Measurements from ENCODE around the gene LRRC8B. TPM values are rescaled to one million over a fixed set of nuclear protein-coding genes. Genes with fewer than 3 reads are reported as not detected.

The LRRC8B gene
- total RNA-seq, 1 donor from 2014 or later, result 2.5 TPM

DNA sequence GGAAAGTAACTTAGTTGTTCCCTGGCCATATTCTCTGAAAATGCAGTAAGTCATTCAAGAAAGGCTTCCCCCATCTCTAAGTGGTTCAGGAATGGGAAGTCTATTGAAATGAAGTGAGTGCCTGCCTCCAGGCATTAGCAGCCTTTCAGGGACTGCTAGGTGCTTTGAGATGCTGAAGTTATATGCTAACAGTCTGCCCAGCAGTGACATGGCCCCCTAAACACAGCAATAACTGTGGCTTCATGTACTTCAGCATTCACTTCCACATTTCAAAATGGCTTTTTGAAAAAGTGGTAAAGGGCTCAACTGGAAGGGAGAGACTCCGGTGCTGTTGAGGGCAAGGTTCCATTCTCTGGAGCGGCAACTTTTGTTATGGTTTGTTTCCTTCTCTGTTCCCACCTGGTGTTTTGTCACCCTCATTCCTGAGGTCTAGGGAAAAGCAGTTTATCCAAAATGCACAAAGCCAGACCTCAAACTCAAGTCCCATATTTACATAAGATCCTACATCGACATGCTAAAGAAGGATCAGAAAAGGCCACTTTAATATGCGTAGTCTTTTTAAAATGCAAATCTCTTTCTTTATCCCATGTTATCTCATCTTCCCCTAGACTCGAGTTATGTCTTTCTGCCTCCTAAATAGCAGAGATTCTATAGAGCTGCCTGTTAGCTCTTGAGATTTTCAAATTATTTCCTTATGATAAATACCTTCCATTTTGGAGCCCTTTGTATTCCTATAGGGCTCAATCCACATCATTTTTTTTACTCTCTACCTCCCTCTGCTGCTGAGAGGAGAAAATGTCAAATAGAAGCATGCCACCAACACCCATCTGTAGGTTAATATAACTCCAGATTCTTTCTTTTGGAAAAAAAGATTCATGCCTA lies 74.1 kb downstream of the LRRC8B start:
- peak; percentile 77 for ATAC-seq (ENCODE audit: poor library complexity)
- intact Hi-C loops (cut with DNase I), result loop anchor here (2.0 to 10.0 kb wide), 3 partner anchors 74 to 164 kb away; partner anchors contain the start of gene LRRC8B
- no peak for DNase-seq

DNA sequence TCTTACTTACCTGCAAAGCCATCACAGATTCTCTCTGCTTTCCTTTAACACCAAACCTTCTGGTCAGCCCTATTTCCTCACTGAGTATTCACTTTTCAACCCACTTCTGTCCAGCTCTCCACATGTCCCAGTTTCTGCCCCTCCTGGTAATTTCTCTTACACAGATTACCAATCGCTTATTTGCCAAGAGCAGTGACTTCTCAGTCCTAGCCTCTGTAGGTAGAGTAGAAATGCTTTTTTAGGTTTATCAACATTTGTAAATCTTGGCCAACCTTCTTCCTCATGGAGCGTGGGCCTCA lies 74.7 kb downstream of the LRRC8B start:
- DNase-seq, result no peak
- intact Hi-C loops (cut with DNase I), result loop anchor here (2.0 to 10.0 kb wide), 3 partner anchors 74 to 164 kb away; partner anchors contain the start of gene LRRC8B

DNA sequence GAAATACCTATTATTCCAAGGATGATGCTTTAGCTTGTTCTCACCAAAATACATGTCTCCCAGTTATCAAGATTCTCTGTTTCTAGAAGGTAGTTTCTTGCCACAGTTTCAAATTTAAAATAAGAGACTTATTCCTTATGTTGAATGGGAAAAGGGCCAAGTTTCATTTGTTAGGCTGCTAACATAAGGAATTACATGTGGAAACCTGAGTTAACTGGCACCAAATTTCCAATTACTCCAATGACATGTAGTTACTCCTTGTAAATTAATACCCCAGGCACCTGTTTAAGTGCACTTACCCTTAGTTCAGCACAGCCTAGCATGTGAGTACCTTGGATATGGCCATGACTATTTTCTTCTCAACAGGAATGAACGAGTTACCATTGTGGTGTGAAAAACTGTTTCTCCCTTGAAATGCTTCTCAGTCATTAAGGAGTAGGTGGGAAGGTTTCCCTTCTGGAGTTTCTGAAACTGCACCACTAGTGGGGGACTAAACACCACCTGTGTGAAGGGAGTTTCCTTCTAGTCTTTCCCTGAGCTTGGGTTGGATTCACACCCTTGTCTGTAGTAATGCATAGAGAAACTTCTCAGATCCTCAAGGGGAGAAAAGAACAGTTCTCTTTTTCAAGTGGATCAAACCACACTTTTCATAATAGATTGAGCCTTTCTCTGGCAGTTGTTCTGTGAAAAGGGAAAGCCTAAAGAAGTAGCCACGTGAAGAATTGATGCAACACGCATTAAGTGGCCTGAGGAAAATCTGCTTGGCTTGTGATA lies 76.0 kb downstream of the LRRC8B start:
- DNase-seq (no peak), ATAC-seq (ENCODE audit: poor library complexity) (no peak)
- intact Hi-C loops (cut with DNase I), result no loop called here

More for the DNA sequence above, 74.7 kb downstream of the LRRC8B start:
- ATAC-seq (ENCODE audit: poor library complexity), result no peak

DNA sequence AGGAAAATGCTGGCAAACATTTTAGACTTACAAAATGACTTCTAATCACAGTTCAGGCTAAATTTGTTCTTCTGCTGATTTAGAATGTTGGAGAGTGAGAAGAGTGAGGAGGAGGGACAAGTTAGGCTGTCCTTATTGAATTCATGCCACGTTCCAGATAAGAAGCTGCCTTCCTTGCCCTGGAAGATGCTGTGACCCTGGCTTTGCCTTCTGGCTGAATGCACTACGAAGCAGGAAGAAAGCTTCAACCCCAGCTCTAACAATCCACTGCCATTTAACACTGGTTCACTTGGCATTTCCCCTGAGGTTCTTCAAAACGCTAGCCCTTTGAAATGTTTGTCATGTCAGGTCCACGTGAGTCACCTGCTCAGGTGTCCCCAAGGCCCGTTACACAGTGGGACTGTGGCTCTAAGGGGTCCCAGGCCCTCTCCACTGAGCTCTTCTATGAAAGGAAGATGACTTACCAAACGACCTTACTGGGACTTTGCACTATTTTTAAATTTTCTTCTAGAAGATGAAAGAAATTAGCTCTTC lies 78.3 kb downstream of the LRRC8B start:
- intact Hi-C loops (cut with DNase I), result no loop called here
- no peak for DNase-seq
- no peak for ATAC-seq (ENCODE audit: poor library complexity)

DNA sequence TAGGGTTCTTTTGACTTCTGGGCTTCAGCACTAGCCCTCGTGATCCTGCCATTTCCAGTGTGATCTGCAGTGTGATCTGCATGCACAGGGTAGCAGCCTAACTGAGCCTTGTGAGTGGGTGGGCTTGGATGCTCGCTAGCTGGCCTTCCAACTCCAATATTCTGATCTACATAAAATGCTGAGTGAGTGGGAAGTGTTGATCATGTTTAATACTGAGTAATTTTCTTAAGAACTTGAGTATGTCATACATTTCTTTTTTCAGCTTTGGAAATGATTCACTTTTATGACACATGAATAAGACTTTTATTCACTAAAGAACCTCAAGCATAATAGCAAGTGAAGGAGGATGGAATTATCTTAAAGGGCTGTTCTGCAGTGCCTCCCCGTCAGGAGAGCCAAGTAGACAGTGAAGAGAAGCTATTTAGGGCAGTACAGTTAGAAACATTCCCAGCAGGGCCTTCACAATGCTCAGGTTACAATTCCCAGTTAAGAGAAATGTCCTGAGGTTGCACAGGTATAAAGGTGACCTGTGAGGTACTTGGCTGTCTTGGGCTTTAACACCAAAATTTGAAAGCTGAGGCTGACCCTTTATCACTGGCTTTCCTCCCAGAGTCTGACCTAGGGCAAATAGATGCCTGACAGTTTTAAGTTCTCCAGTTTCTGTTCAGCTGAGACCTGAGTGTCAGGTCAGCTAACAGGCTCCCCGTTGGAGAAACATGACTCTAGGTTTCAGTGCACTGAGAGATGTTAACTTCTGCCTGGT lies 79.2 kb downstream of the LRRC8B start:
- intact Hi-C loops (cut with DNase I), result no loop called here
- ATAC-seq (ENCODE audit: poor library complexity) (no peak), DNase-seq (no peak)

DNA sequence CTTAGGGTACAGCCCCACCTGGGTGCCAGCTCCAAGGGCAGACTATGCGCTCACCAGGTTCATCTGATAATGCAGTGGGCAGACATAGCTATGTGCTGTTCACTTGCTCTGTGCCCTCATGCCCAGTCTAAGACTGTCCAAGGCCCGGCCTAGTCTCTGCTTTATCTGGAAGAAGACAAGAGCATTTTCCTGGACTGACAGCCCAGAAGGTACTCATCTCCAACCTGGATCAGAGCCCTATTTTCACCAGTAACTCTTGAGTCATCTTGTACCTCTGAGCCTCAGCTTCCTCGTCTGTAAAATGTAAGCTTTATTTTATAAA lies 79.7 kb downstream of the LRRC8B start:
- DNase-seq (no peak), ATAC-seq (ENCODE audit: poor library complexity) (no peak)
- intact Hi-C loops (cut with DNase I), result no loop called here

DNA sequence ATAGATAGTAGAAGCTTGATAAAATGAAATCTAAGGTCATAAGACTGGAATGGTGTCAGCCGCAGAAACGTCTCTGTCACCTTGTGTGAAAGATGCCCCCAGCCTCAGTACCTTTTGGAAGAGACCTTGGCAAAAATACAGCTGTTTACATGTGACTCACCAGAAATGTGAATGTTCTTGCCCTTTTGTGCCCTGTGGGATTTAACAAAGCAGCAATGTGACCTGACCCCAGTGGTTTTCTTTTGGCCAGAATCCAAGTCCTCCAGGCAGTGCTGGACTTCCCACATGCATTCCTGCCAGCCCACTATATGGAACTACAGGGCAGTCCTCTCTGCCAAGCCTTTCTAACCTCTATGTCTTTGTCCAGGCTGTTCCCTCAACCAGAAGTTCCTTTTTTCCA lies 81.1 kb downstream of the LRRC8B start:
- DNase-seq, result no peak
- intact Hi-C loops (cut with DNase I), result no loop called here
- no peak for ATAC-seq (ENCODE audit: poor library complexity)

DNA sequence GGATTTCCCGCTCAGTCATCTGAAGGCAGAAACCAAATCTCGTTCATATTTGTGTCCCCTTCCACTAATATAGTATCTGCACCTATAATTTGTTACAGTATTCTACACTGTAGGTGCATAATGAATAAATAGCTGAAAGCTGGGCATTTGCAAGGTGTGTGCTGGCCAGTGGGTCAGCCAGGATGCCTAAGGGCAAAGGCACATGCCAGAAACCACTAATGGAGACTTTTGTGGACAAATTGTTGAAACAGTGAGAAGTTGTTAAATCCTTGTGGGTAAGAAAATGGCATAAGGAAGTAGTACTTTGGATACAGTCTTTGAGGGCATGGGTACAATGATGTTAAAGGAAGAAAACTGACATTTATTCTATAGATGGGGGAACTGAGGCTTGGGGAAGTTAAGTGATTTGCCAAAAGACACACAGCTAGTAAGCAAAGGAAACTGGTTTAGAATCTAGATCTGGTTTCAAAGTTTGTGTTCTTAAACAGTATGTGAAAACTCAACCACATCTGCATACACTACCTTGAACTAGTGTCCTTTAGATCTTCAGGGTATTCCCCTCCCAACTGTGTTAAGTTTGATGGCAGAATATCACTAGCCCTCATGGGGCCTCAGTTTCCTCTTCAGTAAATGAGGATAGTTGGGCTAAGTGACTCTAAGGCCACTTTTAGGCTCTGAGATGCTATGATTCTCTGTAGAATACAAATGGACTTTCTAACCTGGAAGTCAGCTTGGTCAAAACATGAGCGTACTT lies 81.8 kb downstream of the LRRC8B start:
- intact Hi-C loops (cut with DNase I), result no loop called here
- DNase-seq (no peak), ATAC-seq (ENCODE audit: poor library complexity) (no peak)

DNA sequence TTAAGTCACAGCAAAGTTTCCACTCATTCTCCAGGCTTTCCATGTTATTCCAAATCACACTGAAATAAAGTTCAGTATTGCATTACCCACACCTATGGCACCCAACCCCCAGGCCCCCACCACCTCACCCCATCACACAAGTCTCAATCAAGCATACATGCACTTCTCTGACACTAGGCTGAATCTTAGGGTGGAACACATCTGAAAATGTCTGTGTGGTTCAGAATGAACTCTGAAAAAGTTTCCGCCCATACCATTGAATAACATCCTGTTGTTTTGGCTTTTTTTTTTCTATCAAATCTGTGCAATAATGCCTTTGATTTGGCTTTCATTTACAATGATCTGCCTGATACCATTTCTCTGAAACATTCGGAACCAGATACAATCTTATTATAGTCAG lies 82.5 kb downstream of the LRRC8B start:
- intact Hi-C loops (cut with DNase I), result no loop called here
- no peak for DNase-seq
- no peak for ATAC-seq (ENCODE audit: poor library complexity)

DNA sequence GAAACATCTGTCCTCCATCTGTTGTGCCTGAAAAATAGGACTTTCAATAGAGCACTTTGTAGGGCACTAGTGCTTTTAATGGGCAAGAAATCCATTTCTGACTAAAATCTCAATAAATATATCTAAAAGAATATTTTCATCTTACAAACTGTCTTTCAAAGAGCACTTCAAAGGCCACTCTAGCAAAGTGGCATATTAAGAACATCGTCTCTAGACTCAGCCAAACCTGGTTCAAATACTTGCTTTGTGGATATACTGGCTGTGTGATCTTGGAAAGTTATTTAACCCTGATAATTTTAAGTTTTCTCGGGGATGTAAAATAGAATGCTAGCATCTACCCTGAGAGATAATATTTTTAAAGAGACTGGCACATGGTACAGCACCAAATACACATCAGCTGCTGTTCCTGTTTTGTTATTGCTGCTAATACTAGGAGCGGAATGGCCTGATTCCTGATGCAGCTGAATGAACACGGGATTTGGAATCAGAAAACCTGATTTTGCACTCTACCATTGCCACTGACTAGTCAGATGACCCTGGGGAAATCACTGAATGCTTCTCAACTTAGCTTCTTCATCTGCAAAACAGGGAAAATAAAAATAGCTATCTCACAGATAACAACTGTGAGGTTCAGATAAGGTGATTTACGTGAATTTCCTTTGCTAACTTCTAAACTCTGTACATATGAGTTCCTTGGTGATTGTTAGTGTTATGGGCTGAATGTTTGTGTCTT lies 83.1 kb downstream of the LRRC8B start:
- intact Hi-C loops (cut with DNase I), result no loop called here
- ATAC-seq (ENCODE audit: poor library complexity), result no peak
- DNase-seq, result no peak

DNA sequence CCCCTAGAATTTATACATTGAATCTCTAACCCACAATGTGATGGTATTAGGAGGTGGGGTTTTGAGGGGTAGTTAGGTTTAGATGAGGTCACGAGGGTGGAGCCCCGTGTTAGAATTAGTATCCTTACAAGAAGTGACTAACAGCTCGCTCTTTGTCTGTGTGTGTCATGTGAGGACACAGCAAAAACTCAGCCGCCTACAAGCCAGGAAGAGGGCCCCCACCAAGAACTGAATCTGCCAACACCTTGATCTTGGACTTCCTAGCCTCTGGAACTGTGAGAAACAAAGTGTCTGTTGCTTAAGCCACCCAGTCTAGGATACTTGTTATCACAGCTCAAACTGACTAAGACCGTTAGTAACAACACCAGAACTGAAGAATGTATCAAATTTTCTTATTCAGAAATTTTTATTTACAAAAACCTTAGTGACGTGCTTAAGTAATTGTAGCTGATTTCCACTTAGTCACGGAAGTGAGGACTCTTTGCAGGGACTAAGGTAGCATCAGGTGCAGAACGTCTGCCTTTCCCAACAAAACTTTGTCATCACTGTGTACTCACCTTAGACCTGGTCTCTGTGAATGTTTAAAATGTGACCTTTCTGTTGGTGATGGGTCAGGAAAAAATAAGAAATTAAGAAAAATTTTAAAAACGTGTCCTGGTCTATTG lies 83.8 kb downstream of the LRRC8B start:
- ATAC-seq (ENCODE audit: poor library complexity), result peak; percentile 64
- intact Hi-C loops (cut with DNase I), result no loop called here
- peak; percentile 41 for DNase-seq

DNA sequence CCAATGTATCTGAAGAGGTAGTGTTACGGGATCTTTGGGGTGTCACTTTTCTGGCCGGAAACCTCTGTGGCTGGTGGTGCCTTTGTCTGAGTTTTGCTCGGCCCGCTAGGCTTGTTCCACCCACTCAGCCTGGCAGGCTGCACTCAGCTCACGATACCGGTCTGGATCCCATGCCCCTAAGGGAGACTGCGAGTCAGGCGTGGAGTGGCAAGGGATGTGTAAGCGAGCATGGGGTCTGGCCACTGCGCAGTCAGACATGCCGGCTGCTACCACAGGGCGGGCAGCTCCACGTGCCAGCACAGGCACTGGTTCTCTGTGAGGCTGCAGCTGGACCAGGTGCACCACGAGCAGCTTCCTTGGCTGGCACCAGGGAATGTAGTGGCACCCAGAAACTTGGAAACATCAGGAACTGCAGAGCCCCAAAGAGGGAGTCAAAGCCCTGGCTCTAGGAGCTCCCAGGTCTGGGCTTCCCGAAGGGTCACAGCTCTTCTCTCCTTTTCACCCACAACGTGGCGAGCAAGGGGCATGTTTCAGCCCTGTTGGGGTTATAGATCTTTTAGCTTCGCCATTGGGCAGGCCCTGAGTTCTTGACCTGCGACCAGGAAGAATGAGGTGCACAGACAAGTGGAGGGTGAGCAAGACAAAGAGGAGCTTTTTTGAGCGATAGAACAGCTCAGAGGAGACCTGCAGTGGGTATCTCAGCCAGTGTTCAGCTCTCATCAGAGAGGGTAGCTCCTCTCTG lies 84.5 kb downstream of the LRRC8B start:
- no peak for ATAC-seq (ENCODE audit: poor library complexity)

DNA sequence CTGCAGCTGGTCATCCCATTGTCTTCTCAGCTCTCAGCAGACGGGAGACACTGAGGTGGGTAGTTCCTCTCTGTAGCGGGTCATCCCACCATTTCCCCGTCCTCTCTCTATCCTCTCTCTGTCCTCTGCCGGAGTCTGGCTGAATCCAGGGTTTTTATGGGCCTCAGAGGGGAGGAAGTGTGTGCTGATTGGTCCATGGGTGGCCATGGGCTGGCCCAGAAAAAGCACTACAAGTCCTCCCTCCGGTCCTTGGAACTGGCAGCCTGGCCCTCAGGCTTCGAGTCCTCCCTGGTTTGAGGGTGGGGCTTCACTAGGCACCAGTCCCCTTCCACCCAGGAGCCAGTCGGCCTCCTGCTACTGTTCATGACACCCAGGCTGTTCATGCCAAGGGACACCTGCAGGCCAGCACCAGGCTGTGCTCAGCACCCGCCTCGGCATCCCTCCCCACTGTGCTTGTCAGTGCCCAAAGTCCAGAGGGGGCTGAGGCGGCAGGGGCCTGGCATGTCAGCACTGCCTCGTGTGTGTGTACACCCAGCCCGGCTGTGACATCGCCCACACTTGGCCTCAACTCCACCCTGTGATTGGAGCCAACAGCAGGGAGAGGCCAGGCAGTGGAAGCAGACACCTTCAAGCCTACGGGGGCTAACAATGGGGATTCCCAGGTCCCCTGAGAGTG lies 85.3 kb downstream of the LRRC8B start:
- ATAC-seq (ENCODE audit: poor library complexity), result peak; percentile 34
- peak; percentile 52 for DNase-seq
- intact Hi-C loops (cut with DNase I), result no loop called here

More for the DNA sequence above, 84.5 kb downstream of the LRRC8B start:
- peak; percentile 43 for DNase-seq
- intact Hi-C loops (cut with DNase I), result no loop called here

DNA sequence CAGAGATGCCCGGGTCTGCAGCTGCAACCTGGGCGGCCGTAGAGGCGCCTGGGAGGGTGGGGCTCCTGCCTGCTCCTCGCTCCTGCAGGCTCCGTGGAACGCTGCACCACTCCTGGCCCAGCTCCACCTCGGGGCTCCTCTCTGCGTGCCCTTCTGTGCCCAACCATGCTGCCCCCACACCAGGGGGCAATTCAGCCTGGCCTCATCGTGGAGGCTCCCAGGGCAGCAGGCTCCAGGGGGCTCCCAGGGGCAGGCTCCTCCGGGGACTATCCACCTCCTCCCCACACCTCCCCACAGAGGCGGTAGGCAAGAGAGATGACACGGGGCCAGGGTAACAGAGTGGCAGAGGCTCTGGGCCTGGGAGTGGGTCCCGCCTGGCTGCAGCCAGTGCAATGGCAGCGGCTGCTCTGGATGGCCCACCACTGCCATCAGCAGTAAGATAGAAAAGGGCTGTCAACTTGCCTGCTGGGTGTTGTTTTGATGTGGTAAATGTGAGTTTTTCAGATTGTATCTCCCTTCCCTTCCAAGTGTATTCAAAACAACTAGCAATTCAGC lies 85.9 kb downstream of the LRRC8B start:
- intact Hi-C loops (cut with DNase I), result no loop called here
- DNase-seq (no peak), ATAC-seq (ENCODE audit: poor library complexity) (no peak)

DNA sequence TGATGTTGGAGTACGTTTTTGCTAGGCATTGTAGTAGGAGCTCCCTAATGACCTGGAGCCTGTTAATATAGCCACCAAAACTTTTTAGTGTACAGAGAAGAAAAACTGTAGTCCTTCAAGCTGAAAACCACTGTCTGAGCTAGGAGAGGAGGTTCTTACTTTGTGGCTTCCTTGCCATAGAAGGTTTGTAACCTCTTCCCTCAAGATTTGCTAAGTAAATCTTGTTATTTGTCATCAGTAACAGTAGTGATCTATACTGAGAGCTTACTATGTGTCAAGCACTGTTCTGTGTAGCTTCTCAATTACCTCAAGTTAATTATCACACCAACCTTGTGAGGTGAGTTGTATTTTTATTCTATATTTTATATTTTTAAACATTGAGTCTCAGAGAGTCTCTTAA lies 87.1 kb downstream of the LRRC8B start:
- no peak for ATAC-seq (ENCODE audit: poor library complexity)
- intact Hi-C loops (cut with DNase I), result no loop called here
- no peak for DNase-seq

DNA sequence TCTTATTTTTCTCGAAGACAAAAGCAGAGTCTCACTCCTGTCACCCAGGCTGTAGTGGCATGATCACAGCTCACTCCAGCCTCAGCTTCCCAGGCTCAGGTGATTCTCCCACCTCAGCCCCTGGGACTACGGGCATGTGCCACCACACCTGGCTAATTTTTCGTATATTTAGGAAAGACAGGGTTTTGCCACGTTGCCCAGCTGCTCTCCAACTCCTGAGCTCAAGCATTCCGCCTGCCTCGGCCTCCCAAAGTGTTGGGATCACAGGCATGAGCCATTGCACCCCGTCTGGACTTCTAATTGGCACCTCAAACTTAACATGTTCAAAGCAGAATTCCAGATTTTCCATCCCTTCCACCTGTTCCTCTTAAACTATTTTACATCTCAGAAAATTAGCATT lies 89.3 kb downstream of the LRRC8B start:
- DNase-seq (no peak), ATAC-seq (ENCODE audit: poor library complexity) (no peak)
- intact Hi-C loops (cut with DNase I), result no loop called here

All from Right ventricle myocardium superior (tissue), 1 donor.